ENCODE measurements around the gene VWDE. TPM values are rescaled to one million over a fixed set of nuclear protein-coding genes. Genes with fewer than 3 reads are reported as not detected.
"Not testable (repeated sequence)": the region's sequence is repeated elsewhere in the genome, so short reads cannot be mapped to it uniquely, and the experiment has no call there.

Gene VWDE
- total RNA-seq (2014; rRNA removed; shearing (Covaris generic)) = not detected in 2 replicates

- no peak within 1 kb of the TSS for H3K4me3 ChIP-seq
- DNase-seq = no peak
- H3K9me3 ChIP-seq (replicated peaks) = no peaks in the 10 kb centered on the region; the same call in 1 of the 2 replicates
- H3K4me1 ChIP-seq = no peaks in the 10 kb centered on the region
- H3K36me3 ChIP-seq = no peaks in the 10 kb centered on the region
- no peaks in the 10 kb centered on the region for H3K27me3 ChIP-seq
- no peak within 1 kb of the TSS for H3K27ac ChIP-seq
Observed at GRCh38 chr7:12403287-12404181, at the start of gene VWDE. TSS of gene VWDE (minus strand) at chr7:12403865. CDS start at chr7:12403716, 149 bp downstream.

DNA sequence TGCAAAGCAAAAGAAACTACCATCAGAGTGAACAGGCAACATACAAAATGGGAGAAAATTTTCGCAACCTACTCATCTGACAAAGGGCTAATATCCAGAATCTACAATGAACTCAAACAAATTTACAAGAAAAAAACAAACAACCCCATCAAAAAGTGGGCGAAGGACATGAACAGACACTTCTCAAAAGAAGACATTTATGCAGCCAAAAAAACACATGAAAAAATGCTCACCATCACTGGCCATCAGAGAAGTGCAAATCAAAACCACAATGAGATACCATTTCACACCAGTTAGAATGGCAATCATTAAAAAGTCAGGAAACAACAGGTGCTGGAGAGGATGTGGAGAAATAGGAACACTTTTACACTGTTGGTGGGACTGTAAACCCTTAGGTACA is 49.5 kb upstream of the VWDE start:
- H3K4me1 ChIP-seq; H3K4me3 ChIP-seq; H3K27ac ChIP-seq; H3K27me3 ChIP-seq; H3K9me3 ChIP-seq (replicated peaks); H3K36me3 ChIP-seq; DNase-seq: not testable (repeated sequence)

DNA sequence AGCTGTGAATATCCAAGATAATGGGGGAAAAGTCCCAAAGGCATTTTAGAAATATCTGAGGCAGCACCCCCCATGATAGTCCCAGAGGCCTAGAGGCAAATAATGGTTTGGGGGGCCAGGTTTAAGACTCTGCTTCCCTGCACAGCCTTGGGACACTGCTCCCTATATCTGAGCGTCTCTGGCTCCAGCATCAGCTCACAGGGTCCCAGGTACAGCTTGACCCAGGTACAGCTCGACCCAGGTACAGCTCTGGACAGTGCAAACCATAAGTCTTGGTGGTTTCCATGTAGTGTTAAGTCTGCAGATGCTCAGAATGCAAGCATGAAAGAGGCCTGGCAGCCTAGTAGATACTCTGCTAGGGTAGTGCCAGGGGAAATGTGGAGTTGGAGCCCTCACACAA is 47.0 kb upstream of the VWDE start:
- H3K4me3 ChIP-seq = no peak overlapping the region
- H3K27me3 ChIP-seq = no peaks in the 10 kb centered on the region
- no peak overlapping the region for H3K27ac ChIP-seq
- DNase-seq = no peak
- no peaks in the 10 kb centered on the region for H3K9me3 ChIP-seq (replicated peaks)
- H3K4me1 ChIP-seq = no peaks in the 10 kb centered on the region
- no peaks in the 10 kb centered on the region for H3K36me3 ChIP-seq

GRCh38 chr7:12444785-12445184 is 41.1 kb upstream of the VWDE start:
- H3K9me3 ChIP-seq (replicated peaks) = no peaks in the 10 kb centered on the region
- H3K4me3 ChIP-seq = no peak overlapping the region
- no peaks in the 10 kb centered on the region for H3K36me3 ChIP-seq
- no peaks in the 10 kb centered on the region; the same call in 1 of the 2 replicates for H3K27me3 ChIP-seq
- H3K27ac ChIP-seq = no peak overlapping the region
- no peak for DNase-seq
- H3K4me1 ChIP-seq = no peaks in the 10 kb centered on the region

- H3K4me1 ChIP-seq = no peaks in the 10 kb centered on the region
- H3K27ac ChIP-seq = no peak overlapping the region
- H3K4me3 ChIP-seq = no peak overlapping the region
- DNase-seq = no peak
- no peaks in the 10 kb centered on the region; the same call in 1 of the 2 replicates for H3K27me3 ChIP-seq
- H3K9me3 ChIP-seq (replicated peaks) = no peaks in the 10 kb centered on the region
- H3K36me3 ChIP-seq = no peaks in the 10 kb centered on the region
Observed at GRCh38 chr7:12440229-12440628, 36.6 kb upstream of the VWDE start.

DNA sequence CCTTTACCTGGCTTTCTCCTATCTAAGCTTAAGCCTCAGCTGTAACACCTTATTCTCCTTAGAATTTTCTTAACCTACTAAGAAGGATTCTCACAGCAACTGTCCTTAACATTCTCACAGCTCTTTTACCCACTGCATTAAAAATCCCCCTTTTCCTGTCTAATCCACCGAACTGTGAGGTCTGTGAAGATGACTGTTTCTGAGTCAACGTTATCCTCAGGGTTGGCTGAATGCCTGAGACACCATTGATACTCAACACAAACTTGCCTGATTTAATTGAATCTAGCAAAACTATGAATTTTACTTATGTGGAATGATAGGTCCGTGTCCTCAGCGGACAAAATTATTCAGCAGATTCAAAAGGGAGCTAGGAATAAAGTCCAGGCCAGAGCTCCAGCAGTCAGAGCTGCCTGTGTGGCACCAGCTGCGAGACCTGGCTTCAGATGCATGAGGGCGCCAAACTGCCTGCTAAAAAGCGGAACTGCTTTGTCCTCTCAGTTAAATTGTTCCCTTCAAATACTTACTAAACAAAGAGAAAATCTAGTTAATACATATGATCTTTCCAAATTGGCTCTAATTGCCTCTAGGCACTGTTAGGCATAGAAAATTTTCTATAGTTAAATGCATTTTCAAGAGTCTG is 33.4 kb upstream of the VWDE start:
- H3K4me1 ChIP-seq = no peaks in the 10 kb centered on the region
- no peak overlapping the region for H3K4me3 ChIP-seq
- no peaks in the 10 kb centered on the region; the same call in 1 of the 2 replicates for H3K9me3 ChIP-seq (replicated peaks)
- H3K27ac ChIP-seq = no peak overlapping the region
- no peaks in the 10 kb centered on the region for H3K36me3 ChIP-seq
- no peak for DNase-seq
- no peaks in the 10 kb centered on the region; the same call in 1 of the 2 replicates for H3K27me3 ChIP-seq

DNA sequence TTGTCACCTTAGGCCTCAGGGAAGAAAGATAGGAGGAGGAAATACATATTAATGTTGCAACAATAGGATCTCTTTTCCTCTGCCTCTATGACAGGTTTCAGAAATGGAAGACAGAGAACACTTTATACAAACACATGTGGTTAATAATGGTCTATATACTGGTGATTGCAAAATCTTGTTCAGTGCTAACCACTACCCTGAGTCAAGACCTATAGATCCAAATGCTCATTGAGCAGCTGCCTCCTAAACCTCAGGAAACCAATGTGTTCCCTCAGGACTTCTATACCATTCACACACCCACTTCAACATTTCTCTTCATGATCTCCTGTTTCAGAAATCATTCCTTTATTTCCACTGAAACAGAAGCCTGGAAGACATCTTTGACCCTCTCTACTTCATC is 32.5 kb upstream of the VWDE start:
- Histone ChIP-seq H3K4me1 (no peaks in the 10 kb centered on the region), H3K27me3 (no peaks in the 10 kb centered on the region; the same call in 1 of the 2 replicates), H3K27ac (no peak overlapping the region), H3K4me3 (no peak overlapping the region), H3K9me3 (replicated peaks) (no peaks in the 10 kb centered on the region; the same call in 1 of the 2 replicates), H3K36me3 (no peaks in the 10 kb centered on the region)
- no peak for DNase-seq

GRCh38 chr7:12434012-12434642 is 30.5 kb upstream of the VWDE start:
- H3K36me3 ChIP-seq = no peaks in the 10 kb centered on the region
- H3K4me3 ChIP-seq = no peak overlapping the region
- H3K4me1 ChIP-seq = no peaks in the 10 kb centered on the region
- DNase-seq = no peak
- H3K27ac ChIP-seq = no peak overlapping the region
- no peaks in the 10 kb centered on the region; the same call in 1 of the 2 replicates for H3K9me3 ChIP-seq (replicated peaks)
- no peaks in the 10 kb centered on the region; the same call in 1 of the 2 replicates for H3K27me3 ChIP-seq

- Histone ChIP-seq H3K4me1 (no peaks in the 10 kb centered on the region), H3K27ac (no peak overlapping the region), H3K36me3 (no peaks in the 10 kb centered on the region), H3K4me3 (no peak overlapping the region), H3K27me3 (no peaks in the 10 kb centered on the region; the same call in 1 of the 2 replicates), H3K9me3 (replicated peaks) (no peaks in the 10 kb centered on the region; the same call in 1 of the 2 replicates)
- DNase-seq = peak in 1 of 2 experiments; percentile 12
Observed at GRCh38 chr7:12431886-12432556, 28.4 kb upstream of the VWDE start.

DNA sequence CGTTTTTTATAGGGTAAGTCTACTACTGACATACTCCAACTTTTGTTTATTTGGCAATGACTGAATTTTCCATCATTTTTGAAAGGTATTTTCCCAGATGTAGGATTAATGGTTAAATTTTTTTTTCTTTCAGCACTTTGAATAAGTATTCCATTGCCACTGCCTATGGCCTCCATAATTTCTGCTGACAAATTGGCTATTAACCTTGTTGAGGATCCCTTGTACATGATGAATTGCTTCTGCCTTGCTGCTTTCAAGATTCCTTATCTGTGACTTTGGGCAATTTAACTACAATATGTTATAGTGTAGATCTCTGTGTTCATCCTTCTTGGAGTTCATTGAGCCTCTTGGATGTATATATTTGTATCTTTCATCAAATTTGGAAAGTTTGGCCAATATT is 21.6 kb upstream of the VWDE start:
- Histone ChIP-seq H3K4me1 (no peaks in the 10 kb centered on the region), H3K9me3 (replicated peaks) (no peaks in the 10 kb centered on the region), H3K4me3 (no peak overlapping the region), H3K27ac (no peak overlapping the region), H3K27me3 (no peaks in the 10 kb centered on the region), H3K36me3 (no peaks in the 10 kb centered on the region)
- no peak for DNase-seq

GRCh38 chr7:12423997-12424745 is 20.5 kb upstream of the VWDE start:
- Histone ChIP-seq H3K9me3 (replicated peaks) (no peaks in the 10 kb centered on the region), H3K4me1 (peaks cover 8% of the 10 kb centered on the region), H3K36me3 (no peaks in the 10 kb centered on the region), H3K4me3 (no peak overlapping the region), H3K27me3 (no peaks in the 10 kb centered on the region), H3K27ac (no peak overlapping the region)
- DNase-seq = no peak

DNA sequence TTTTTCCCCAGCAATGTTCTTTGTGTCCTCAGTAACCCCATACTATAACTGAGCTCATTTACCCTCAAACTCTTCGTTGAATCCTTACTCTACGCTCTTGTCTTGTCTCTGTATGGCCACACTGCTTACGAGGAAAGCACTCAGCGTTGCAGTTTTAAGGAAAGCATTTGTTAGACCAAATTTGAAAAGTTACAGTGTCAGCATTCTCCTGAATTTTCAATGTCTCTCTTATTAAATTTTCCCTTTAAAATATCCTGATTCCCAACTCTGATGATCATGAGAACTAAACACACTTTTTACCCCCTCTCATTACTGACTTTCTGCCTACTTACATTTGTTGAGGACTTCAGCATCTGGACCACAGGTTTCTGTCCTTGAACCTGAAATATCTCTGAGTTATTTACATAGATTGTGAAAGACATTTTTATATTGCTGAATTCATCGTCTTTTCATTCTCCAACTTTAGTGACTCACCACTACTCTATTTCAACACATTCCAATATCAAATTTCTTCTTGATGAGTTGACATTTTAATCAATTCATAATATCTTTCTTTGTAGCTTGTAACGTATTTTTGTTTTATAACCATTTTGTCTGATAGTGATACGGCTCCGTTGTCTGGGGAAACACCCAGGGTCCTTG is 19.8 kb upstream of the VWDE start:
- H3K4me1 ChIP-seq = peaks cover 10% of the 10 kb centered on the region
- H3K4me3 ChIP-seq = no peak overlapping the region
- no peaks in the 10 kb centered on the region for H3K36me3 ChIP-seq
- no peaks in the 10 kb centered on the region for H3K27me3 ChIP-seq
- no peak for DNase-seq
- H3K9me3 ChIP-seq (replicated peaks) = no peaks in the 10 kb centered on the region
- H3K27ac ChIP-seq = no peak overlapping the region

DNA sequence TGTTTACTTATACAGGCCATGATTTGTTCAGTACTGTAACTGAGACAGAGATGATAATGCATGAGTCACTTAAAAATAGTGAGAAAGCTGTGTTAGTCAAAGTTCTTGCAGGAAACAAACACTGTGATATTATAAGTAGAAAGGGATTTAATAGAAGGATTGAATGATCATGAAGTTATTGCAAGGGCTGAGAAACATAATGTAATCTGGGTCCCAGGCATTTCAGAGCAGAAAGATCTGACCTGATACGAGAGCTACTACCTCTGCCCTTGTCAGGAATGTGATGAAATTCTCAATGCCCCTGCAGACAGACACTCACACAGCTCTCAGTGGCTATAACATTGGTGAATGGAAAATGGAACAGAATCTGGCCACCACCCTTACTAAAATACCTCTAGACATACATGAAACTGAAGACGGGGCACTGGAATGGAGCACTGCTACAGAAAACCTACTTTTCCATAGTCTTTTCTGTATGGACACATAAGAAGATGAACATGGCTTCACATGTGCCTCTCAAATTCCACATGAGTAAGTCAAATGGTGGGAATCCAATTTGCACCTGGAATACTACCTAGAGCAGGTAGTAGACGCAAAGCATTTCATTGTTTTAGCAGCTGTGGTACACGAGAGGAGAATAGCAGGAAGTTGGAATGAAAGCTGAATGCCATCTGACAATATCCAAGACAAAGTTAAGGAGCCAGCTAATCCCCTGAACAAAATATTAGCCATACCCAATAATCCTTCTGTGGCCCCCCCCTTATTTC is 19.1 kb upstream of the VWDE start:
- no peak for DNase-seq
- Histone ChIP-seq H3K9me3 (replicated peaks) (no peaks in the 10 kb centered on the region), H3K4me3 (no peak overlapping the region), H3K4me1 (peaks cover 13% of the 10 kb centered on the region), H3K27me3 (no peaks in the 10 kb centered on the region), H3K36me3 (no peaks in the 10 kb centered on the region), H3K27ac (no peak overlapping the region)
